Mesendoderm (in vitro differentiated cells): ENCODE results near the gene FOXC1.

Experiments
- DNase-seq: peaks from one replicate; pipeline ENCODE4 v3.0.0; 2013
- H2AK5ac ChIP-seq: 2 replicates; pipeline ENCODE4 v1.6.1; 2013; ENCODE audit warnings: low read length, inconsistent platforms
- H2BK120ac ChIP-seq: 2 replicates; pipeline ENCODE4 v1.6.1; 2013; ENCODE audit warnings: low read depth, mild to moderate bottlenecking, low read length, moderate library complexity, mixed read lengths
- H2BK15ac ChIP-seq: replicated peaks from 2 replicates; pipeline ENCODE4 v1.6.1; 2013; ENCODE audit warnings: low read depth, mild to moderate bottlenecking, moderate library complexity
- H2BK5ac ChIP-seq: 2 replicates; pipeline ENCODE4 v1.6.1; 2013; ENCODE audit warnings: low read length, inconsistent platforms
- H3K18ac ChIP-seq: 2 replicates; pipeline ENCODE4 v1.6.1; 2013; ENCODE audit warnings: mild to moderate bottlenecking, low read length, mixed read lengths
- H3K23ac ChIP-seq: one replicate; pipeline ENCODE4 v1.6.1; 2013; ENCODE audit warnings: low read length
- H3K27ac ChIP-seq: 2 replicates; pipeline ENCODE4 v1.5.1; 2013; ENCODE audit warnings: low read depth, mild to moderate bottlenecking, inconsistent platforms, low read length, moderate library complexity
- H3K27me3 ChIP-seq: 2 replicates; pipeline ENCODE4 v1.6.1; 2013; ENCODE audit warnings: low read length, control low read depth, mild to moderate bottlenecking, inconsistent platforms; ENCODE audit not compliant: insufficient read depth, poor library complexity
- H3K36me3 ChIP-seq: 2 replicates; pipeline ENCODE4 v1.6.1; 2013; ENCODE audit warnings: low read length, inconsistent platforms; ENCODE audit not compliant: control insufficient read depth, insufficient read depth
- H3K4ac ChIP-seq: one replicate; pipeline ENCODE4 v1.6.1; 2013; ENCODE audit warnings: low read depth, mild to moderate bottlenecking, low read length, moderate library complexity
- H3K4me1 ChIP-seq: 2 replicates; pipeline ENCODE4 v1.6.1; 2013; ENCODE audit warnings: low read depth, low read length, inconsistent platforms; ENCODE audit not compliant: control insufficient read depth
- H3K4me2 ChIP-seq: 2 replicates; pipeline ENCODE4 v1.6.1; 2013; ENCODE audit warnings: low read length
- H3K4me3 ChIP-seq: 2 replicates; pipeline ENCODE4 v1.5.1; 2013; ENCODE audit warnings: mild to moderate bottlenecking, low read length
- H3K56ac ChIP-seq: one replicate; pipeline ENCODE4 v1.6.1; 2013; ENCODE audit warnings: low read length
- H3K79me1 ChIP-seq: 2 replicates; pipeline ENCODE4 v1.6.1; 2013; ENCODE audit warnings: low read length, inconsistent platforms
- H3K79me2 ChIP-seq: 2 replicates; pipeline ENCODE4 v1.6.1; 2013; ENCODE audit warnings: mild to moderate bottlenecking, low read length; ENCODE audit not compliant: control insufficient read depth, insufficient read depth
- H3K9ac ChIP-seq: 2 replicates; pipeline ENCODE4 v1.6.1; 2013; ENCODE audit warnings: low read length, inconsistent platforms
- H4K5ac ChIP-seq: one replicate; pipeline ENCODE4 v1.6.1; 2013; ENCODE audit warnings: low read length
- H4K8ac ChIP-seq: one replicate; pipeline ENCODE4 v1.6.1; 2013; ENCODE audit warnings: low read depth, mild to moderate bottlenecking, control low read depth, low read length, moderate library complexity
- WGBS: extraction: QIAGEN DNeasy Blood & Tissue Kit; methylation state at CpG from one replicate; pipeline ENCODE4 v1.1.7; 2013; ENCODE audit warnings: low lambda C conversion rate, missing lambda C conversion rate; ENCODE audit not compliant: insufficient coverage; ENCODE audit errors: extremely low coverage; 5-methylcytosine and 5-hydroxymethylcytosine counted together

The FOXC1 gene

DNA sequence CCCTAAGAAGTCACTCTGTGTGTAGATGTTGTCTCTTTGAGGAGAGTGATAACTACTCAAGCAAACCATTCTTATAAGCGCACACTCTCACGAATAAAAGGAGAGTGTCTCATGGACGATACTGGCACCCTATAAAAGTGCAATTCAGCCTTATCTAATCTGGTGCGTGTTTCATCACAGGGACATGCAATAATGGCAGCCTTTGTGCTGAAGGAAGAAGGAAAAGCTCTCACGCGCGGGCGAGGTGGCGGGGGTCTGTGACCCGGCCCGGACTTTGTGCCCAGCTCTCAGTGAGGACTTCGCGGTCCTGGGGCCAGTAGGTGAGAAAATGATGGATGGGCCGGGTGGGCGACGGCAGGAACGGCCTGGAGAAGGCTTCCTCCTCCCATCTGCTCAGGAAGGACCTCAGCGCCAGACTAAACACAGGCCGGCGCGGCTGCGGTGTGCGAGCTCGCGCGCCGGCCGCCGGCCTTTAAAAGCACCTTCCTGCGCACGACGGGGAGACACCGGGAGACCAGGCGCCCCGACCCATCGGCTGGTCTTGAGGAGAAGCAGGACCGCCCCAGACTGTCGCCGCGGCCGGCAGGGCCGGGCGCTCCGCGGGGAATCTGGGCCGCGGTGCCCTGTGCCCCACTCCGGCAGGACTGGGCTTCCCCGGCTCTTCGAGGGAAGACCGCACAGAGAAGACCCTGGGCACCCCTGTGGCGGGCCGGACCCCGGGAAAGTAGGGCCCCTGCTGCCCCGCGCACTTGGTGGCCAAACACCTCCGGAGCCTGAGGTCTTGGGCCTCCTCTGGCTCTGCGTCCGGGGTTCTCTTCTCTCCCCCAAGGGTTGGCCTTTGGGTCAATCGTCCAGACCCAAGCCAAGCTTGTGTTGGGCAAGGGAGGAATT lies 8.3 kb upstream of the FOXC1 start:
- WGBS = no CpG with 5 or more reads among the region's 60 CpGs
- H3K4ac ChIP-seq = no peak overlapping the region
- no peak overlapping the region for H3K18ac ChIP-seq
- no peak overlapping the region for H3K4me2 ChIP-seq
- no peak overlapping the region for H2BK5ac ChIP-seq
- H2AK5ac ChIP-seq = no peak overlapping the region
- no peak overlapping the region for H3K23ac ChIP-seq
- no peaks in the 10 kb centered on the region for H3K36me3 ChIP-seq
- no peak overlapping the region for H3K9ac ChIP-seq
- H2BK15ac ChIP-seq = no peak overlapping the region
- no peak overlapping the region for H3K27ac ChIP-seq
- H2BK120ac ChIP-seq = no peak overlapping the region
- H3K4me1 ChIP-seq = peaks cover 13% of the 10 kb centered on the region
- H4K5ac ChIP-seq = no peak overlapping the region
- H3K79me2 ChIP-seq = no peaks in the 10 kb centered on the region
- H3K4me3 ChIP-seq = no peak overlapping the region
- H3K27me3 ChIP-seq = peaks cover 16% of the 10 kb centered on the region
- no peaks in the 10 kb centered on the region for H3K79me1 ChIP-seq
- H3K56ac ChIP-seq = no peak overlapping the region
- DNase-seq = no peak
- H4K8ac ChIP-seq = no peak overlapping the region

DNA sequence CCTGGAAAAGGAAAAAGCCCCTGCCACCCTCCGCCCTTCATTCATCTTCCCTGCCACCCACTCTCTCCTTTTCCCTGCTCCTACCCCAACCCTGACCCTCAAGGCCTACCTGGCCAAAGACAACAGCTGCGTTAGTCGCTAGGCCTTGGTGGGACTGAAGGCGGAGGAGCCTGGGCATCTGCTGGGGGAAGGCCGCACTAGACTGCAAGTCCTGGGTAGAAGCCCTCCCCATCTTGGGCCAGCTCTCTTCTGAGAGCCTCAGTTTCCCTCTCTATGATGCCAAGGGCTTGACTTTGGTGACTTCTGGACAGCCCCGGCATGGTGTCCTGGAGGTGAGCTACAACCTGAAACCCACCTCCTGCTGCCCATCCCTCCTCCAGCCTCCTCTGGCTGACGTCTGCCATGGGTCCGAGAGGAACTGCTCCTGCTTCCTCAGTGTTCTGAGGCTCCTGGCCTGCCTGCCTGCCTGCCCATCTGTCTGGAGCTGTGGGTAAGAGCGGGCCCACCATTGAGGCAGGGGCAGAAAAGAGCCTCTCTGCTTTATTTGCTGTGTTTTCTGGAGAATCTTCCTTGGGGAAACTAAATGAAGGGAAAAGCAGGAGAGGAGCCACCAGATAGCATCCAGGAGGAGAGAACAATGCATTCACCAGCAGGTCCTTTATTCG lies 7.5 kb upstream of the FOXC1 start:
- H2BK15ac ChIP-seq = no peak overlapping the region
- WGBS = no CpG with 5 or more reads among the region's 10 CpGs
- no peak overlapping the region for H3K18ac ChIP-seq
- no peaks in the 10 kb centered on the region for H3K36me3 ChIP-seq
- DNase-seq = no peak
- H2BK120ac ChIP-seq = no peak overlapping the region
- H3K4me2 ChIP-seq = no peak overlapping the region
- no peak overlapping the region for H2BK5ac ChIP-seq
- H3K56ac ChIP-seq = no peak overlapping the region
- H3K79me2 ChIP-seq = no peaks in the 10 kb centered on the region
- no peak overlapping the region for H4K5ac ChIP-seq
- H3K79me1 ChIP-seq = no peaks in the 10 kb centered on the region
- H3K23ac ChIP-seq = no peak overlapping the region
- H2AK5ac ChIP-seq = no peak overlapping the region
- H4K8ac ChIP-seq = no peak overlapping the region
- no peak overlapping the region for H3K9ac ChIP-seq
- H3K27me3 ChIP-seq = peaks cover 18% of the 10 kb centered on the region
- H3K27ac ChIP-seq = no peak overlapping the region
- no peak overlapping the region for H3K4ac ChIP-seq
- H3K4me3 ChIP-seq = no peak overlapping the region
- peaks cover 12% of the 10 kb centered on the region for H3K4me1 ChIP-seq

DNA sequence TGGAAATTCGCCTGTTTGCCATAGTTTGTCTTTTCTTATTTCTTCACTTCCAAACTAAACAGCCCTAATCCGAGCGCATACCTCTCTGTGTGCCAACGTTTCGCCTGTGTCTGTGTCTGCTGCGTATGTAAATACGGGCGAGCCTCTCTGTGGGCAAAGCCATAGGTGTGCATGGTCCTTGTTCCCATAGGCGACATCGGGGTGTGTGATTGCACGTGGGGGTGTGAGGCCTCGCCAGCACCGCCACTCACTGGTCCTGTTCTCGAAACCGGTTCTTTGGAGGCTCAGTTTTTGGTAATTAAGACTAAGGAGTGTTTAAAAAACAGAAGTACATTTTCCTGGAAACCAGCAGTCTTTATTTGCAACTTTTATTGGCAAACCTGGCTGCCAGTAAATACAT lies 6.0 kb upstream of the FOXC1 start:
- Histone ChIP-seq H3K27ac (no peak overlapping the region), H3K18ac (no peak overlapping the region), H4K5ac (no peak overlapping the region), H3K4ac (no peak overlapping the region), H3K36me3 (no peaks in the 10 kb centered on the region), H3K79me1 (no peaks in the 10 kb centered on the region), H2BK15ac (no peak overlapping the region), H3K4me1 (peaks cover 11% of the 10 kb centered on the region), H2BK5ac (no peak overlapping the region), H3K79me2 (no peaks in the 10 kb centered on the region), H3K9ac (no peak overlapping the region), H3K4me3 (no peak overlapping the region), H3K23ac (no peak overlapping the region), H3K27me3 (peaks cover 20% of the 10 kb centered on the region), H2AK5ac (no peak overlapping the region), H2BK120ac (no peak overlapping the region), H3K4me2 (no peak overlapping the region), H4K8ac (no peak overlapping the region), H3K56ac (peak overlapping the region; percentile 73)
- WGBS = no CpG with 5 or more reads among the region's 15 CpGs
- DNase-seq = no peak

DNA sequence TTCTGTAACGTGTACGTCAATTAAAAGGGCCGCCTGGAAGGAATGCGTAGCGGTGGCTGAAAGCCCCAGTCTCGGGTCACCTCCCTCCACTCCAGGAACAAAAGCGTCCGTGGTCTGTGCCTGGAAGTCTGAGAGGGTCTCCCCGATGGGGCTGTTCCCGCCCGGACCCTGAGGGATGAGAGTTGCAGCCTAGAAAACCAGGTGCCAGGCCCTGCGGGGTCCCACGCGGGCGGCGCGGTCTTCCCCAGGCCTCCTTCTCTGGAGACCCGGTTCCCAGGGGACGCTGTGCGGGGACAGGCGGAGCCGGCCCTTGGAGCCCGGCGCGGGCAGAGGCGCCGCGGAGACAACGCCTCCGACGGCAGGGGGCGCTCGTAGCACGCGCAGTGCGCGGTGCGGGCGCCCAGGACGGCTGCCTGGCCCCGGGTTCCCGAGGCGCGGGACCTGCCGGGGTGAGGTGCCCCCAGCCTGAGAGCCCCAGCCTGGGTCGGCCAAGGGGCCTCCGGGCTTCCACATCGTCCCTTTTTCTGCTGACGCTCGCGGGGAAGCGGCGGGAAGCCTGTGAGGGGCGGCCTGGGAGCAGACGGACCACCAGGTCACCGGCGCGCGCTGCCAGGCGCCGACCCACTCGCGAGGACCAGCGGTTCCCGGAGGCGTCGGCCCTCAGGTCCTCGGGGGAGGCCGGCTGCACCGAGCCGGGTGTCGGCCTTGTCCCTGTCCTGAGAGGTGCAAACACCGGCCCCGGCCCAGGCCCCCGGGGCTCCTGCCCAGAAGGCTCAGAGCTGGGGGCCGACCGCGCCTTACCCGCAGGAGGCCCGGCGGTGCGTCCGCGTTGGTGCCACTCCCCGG lies 5.3 kb upstream of the FOXC1 start:
- H4K8ac ChIP-seq = no peak overlapping the region
- H3K27ac ChIP-seq = no peak overlapping the region
- no peaks in the 10 kb centered on the region for H3K79me1 ChIP-seq
- peaks cover 11% of the 10 kb centered on the region for H3K4me1 ChIP-seq
- H2AK5ac ChIP-seq = no peak overlapping the region
- no peak overlapping the region for H3K23ac ChIP-seq
- no CpG with 5 or more reads among the region's 85 CpGs for WGBS
- no peak overlapping the region for H4K5ac ChIP-seq
- DNase-seq = peak; percentile 77
- H3K9ac ChIP-seq = peak overlapping the region; percentile 27
- peaks cover 24% of the 10 kb centered on the region for H3K27me3 ChIP-seq
- H3K4me3 ChIP-seq = no peak overlapping the region
- H3K4ac ChIP-seq = no peak overlapping the region
- no peak overlapping the region for H2BK15ac ChIP-seq
- H2BK5ac ChIP-seq = no peak overlapping the region
- H3K4me2 ChIP-seq = peak overlapping the region; percentile 71
- no peaks in the 10 kb centered on the region for H3K79me2 ChIP-seq
- H3K36me3 ChIP-seq = no peaks in the 10 kb centered on the region
- H3K18ac ChIP-seq = peak overlapping the region; percentile 15
- H2BK120ac ChIP-seq = no peak overlapping the region
- peak overlapping the region; percentile 73 for H3K56ac ChIP-seq

DNA sequence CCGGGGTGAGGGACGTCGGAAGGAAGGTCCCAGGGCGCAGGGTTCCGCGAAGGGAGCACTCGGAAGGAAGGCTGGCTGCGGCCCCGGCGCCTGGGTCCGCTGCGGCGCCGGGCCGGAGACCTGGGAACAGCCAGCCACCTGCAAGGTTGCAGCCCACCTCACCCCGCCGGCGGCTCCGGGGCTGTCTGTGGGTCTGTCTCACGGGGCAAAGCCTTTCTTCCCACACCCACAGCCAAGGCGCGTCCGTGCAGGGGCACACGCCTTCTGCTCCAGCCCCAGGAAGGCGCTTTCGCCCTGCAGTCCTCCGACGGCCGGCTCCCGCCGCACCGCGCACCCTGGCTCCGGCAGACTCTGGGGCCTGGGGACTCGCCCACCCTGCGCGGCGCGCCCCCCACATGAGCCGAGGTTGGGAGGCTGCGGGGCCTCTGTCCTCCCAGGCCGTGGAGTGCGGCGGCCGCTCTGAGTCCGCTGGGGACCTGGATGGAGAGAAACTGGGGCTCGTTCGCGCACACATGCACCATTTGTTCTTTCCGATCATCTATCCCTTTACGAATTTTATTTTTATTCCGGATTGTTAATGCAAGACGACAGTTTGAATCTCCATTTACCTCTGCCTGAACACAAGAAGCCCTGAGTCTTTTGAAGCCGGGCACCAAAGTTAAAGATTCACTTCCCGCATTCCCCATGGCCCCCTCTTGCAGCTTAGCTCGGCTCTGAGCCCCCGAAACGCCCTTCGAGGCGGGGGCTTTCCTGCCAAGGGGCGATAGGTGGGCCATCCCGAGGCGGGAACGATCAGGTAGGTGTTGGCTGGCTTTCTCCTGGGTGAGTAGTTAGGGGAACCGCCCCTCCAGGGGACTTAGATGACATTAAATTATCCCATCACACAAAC lies 4.5 kb upstream of the FOXC1 start:
- H3K9ac ChIP-seq = no peak overlapping the region
- no peak overlapping the region for H3K4me3 ChIP-seq
- H3K4me1 ChIP-seq = peaks cover 11% of the 10 kb centered on the region
- peak overlapping the region; percentile 35 for H3K56ac ChIP-seq
- H3K27ac ChIP-seq = no peak overlapping the region
- no peak overlapping the region for H4K5ac ChIP-seq
- no CpG with 5 or more reads among the region's 65 CpGs for whole genome bisulfite sequencing
- DNase-seq = no peak
- peak overlapping the region; percentile 51 for H3K4me2 ChIP-seq
- H3K27me3 ChIP-seq = peaks cover 24% of the 10 kb centered on the region
- peak overlapping the region; percentile 57 for H3K23ac ChIP-seq
- no peaks in the 10 kb centered on the region for H3K79me1 ChIP-seq
- H3K4ac ChIP-seq = no peak overlapping the region
- no peaks in the 10 kb centered on the region for H3K79me2 ChIP-seq
- H2BK120ac ChIP-seq = no peak overlapping the region
- no peak overlapping the region for H2AK5ac ChIP-seq
- no peak overlapping the region for H2BK5ac ChIP-seq
- H2BK15ac ChIP-seq = no peak overlapping the region
- no peak overlapping the region for H4K8ac ChIP-seq
- H3K18ac ChIP-seq = peak overlapping the region; percentile 5
- H3K36me3 ChIP-seq = no peaks in the 10 kb centered on the region
